Thyroid gland (tissue), 4 donors: ENCODE measurements around the gene CREB5. TPM values are rescaled to one million over a fixed set of nuclear protein-coding genes. Genes with fewer than 3 reads are reported as not detected.

Experiments used
- DNase-seq, 2 donors: peaks; one replicate each; pipeline ENCODE4 v3.0.0-alpha.2; 2019
- H3K27ac ChIP-seq, 3 donors: fragments of 200-600 bp; sonication (generic); 1 replicate in 2 of 3; 2 replicates in 1 of 3; pipeline ENCODE4 v1.5.1; 2016 to 2019; ENCODE audit warnings: mild to moderate bottlenecking in 1 of 3, moderate library complexity in 1 of 3
- H3K27me3 ChIP-seq: fragments of 200-600 bp; sonication (generic); one replicate; pipeline ENCODE4 v1.5.1; 2019
- H3K36me3 ChIP-seq, 2 donors: fragments of 200-600 bp; sonication (generic); one replicate each; pipeline ENCODE4 v1.5.1; 2016 to 2019
- H3K4me1 ChIP-seq, 2 donors: fragments of 200-600 bp; sonication (generic); one replicate each; pipeline ENCODE4 v1.5.1; 2017 to 2019
- H3K4me3 ChIP-seq, 3 donors: fragments of 200-600 bp; sonication (generic); replicated peaks in 1 of 3; 1 replicate in 2 of 3; 2 replicates in 1 of 3; pipeline ENCODE4 v1.5.1; 2016; ENCODE audit warnings: mild to moderate bottlenecking in 1 of 3
- H3K9me3 ChIP-seq: fragments of 200-600 bp; sonication (generic); one replicate; pipeline ENCODE4 v1.5.1; 2017
- CTCF ChIP-seq, 6 experiments: fragments of 200-600 bp in 3 of 6; fragments of 450-650 bp in 3 of 6; sonication (generic) in 3 of 6; IDR thresholded peaks; one replicate each; pipeline ENCODE4 v1.5.1; 2016 to 2019; ENCODE audit warnings: antibody characterized with exemption in 6 of 6, mild to moderate bottlenecking in 2 of 6, inconsistent platforms in 1 of 6, moderate library complexity in 1 of 6
- POLR2A ChIP-seq, 2 donors: fragments of 450-650 bp; IDR thresholded peaks; one replicate each; pipeline ENCODE4 v1.6.1; 2017; ENCODE audit warnings: antibody characterized with exemption in 2 of 2, mild to moderate bottlenecking in 2 of 2, moderate library complexity in 1 of 2
- WGBS, 2 donors: methylation state at CpG; one replicate each; pipeline ENCODE4 v1.1.5; 2017; 5-methylcytosine and 5-hydroxymethylcytosine counted together
- intact Hi-C: fragments of 100-400 bp; cut with DNase I; formaldehyde crosslinking; loops from one replicate; pipeline ENCODE4 v1.15.1; 2023
- total RNA-seq, 4 donors: library from RNA; depleted of rRNA; stranded (reverse); fragments of >200 nt; gene quantifications; one replicate each; pipeline ENCODE4 v1.2.3, GENCODE V29; 2016

Gene CREB5
- total RNA-seq, 4 donors from 2014 or later: 2.5 to 13.6 (median 6.5) TPM

GRCh38 chr7:28371846-28372245 lies 40.5 kb upstream of the CREB5 start:
- TF ChIP-seq POLR2A (IDR thresholded peaks at IDR 0.05): no peak
- no peak for TF ChIP-seq CTCF (IDR thresholded peaks at IDR 0.05)
- WGBS, 2 donors: 74 to 85% methylated on average over 7 of the region's 7 CpGs

GRCh38 chr7:28373990-28374389 lies 38.3 kb upstream of the CREB5 start:
- DNase-seq: no peak
- 91 to 93% methylated on average over 3 of the region's 3 CpGs for WGBS, 2 donors
- TF ChIP-seq CTCF (IDR thresholded peaks at IDR 0.05): no peak
- no peak for TF ChIP-seq POLR2A (IDR thresholded peaks at IDR 0.05)
- no peaks in the 10 kb centered on the region for H3K36me3 ChIP-seq
- no peaks in the 10 kb centered on the region for H3K27me3 ChIP-seq
- no peaks in the 10 kb centered on the region for H3K4me1 ChIP-seq
- no peaks in the 10 kb centered on the region for H3K9me3 ChIP-seq
- H3K27ac ChIP-seq: no peak overlapping the region
- intact Hi-C loops: no loop called here
- no peak overlapping the region for H3K4me3 ChIP-seq

More at GRCh38 chr7:28371846-28372245, 40.5 kb upstream of the CREB5 start:
- DNase-seq: no peak
- Histone ChIP-seq H3K9me3 (no peaks in the 10 kb centered on the region), H3K27me3 (no peaks in the 10 kb centered on the region), H3K4me3 (no peak overlapping the region), H3K4me1 (no peaks in the 10 kb centered on the region), H3K36me3 (no peaks in the 10 kb centered on the region), H3K27ac (no peak overlapping the region)
- intact Hi-C loops: no loop called here

- WGBS, 2 donors: 86 to 91% methylated on average over 1 of the region's 1 CpG
- TF ChIP-seq POLR2A (IDR thresholded peaks at IDR 0.05): no peak
Measured at GRCh38 chr7:28375729-28376128, 36.6 kb upstream of the CREB5 start.

GRCh38 chr7:28376634-28377033 lies 35.7 kb upstream of the CREB5 start:
- H3K36me3 ChIP-seq: no peaks in the 10 kb centered on the region
- intact Hi-C loops: no loop called here
- no peak overlapping the region for H3K4me3 ChIP-seq
- no peak for TF ChIP-seq CTCF (IDR thresholded peaks at IDR 0.05)
- peaks cover under 1 to 4% of the 10 kb centered on the region in 2 donors for H3K4me1 ChIP-seq
- no peak for DNase-seq
- H3K27me3 ChIP-seq: no peaks in the 10 kb centered on the region
- H3K9me3 ChIP-seq: no peaks in the 10 kb centered on the region
- 93 to 100% methylated on average over 2 of the region's 2 CpGs for WGBS, 2 donors
- no peak overlapping the region for H3K27ac ChIP-seq

More at GRCh38 chr7:28375729-28376128, 36.6 kb upstream of the CREB5 start:
- H3K4me1 ChIP-seq: peaks cover 0 to 4% of the 10 kb centered on the region in 2 donors
- H3K27me3 ChIP-seq: no peaks in the 10 kb centered on the region
- H3K36me3 ChIP-seq: no peaks in the 10 kb centered on the region
- intact Hi-C loops: no loop called here
- DNase-seq: no peak
- H3K27ac ChIP-seq: no peak overlapping the region
- no peak overlapping the region for H3K4me3 ChIP-seq
- H3K9me3 ChIP-seq: no peaks in the 10 kb centered on the region

GRCh38 chr7:28378574-28379149 lies 33.7 kb upstream of the CREB5 start:
- H3K4me3 ChIP-seq: no peak overlapping the region
- no peak overlapping the region for H3K27ac ChIP-seq
- H3K9me3 ChIP-seq: no peaks in the 10 kb centered on the region
- no peaks in the 10 kb centered on the region for H3K36me3 ChIP-seq
- 89 to 90% methylated on average over 3 of the region's 3 CpGs for WGBS, 2 donors
- TF ChIP-seq CTCF (IDR thresholded peaks at IDR 0.05) (no peak), POLR2A (IDR thresholded peaks at IDR 0.05) (no peak)
- H3K27me3 ChIP-seq: no peaks in the 10 kb centered on the region
- no peak for DNase-seq
- intact Hi-C loops: no loop called here
- peaks cover 4% of the 10 kb centered on the region in 2 donors for H3K4me1 ChIP-seq
